GM12878 (cell line): ENCODE data around the gene DOK7.

ENCODE experiments used
- CREB1 ChIP-seq: IDR thresholded peaks from 2 replicates; pipeline ENCODE4 v1.6.1; 2012; ENCODE audit warnings: low read depth, mild to moderate bottlenecking, inconsistent platforms
- CTCF ChIP-seq, 3 experiments: IDR thresholded peaks in 2 of 3; conservative IDR thresholded peaks in 1 of 3; 2 replicates each; pipeline ENCODE4 v1.5.1; 2011; ENCODE audit warnings: low read depth in 3 of 3, low read length in 3 of 3, mild to moderate bottlenecking in 3 of 3, control low read depth in 2 of 3, moderate library complexity in 2 of 3, inconsistent platforms in 1 of 3, mixed read lengths in 1 of 3; ENCODE audit not compliant: control insufficient read depth in 2 of 3, insufficient read depth in 1 of 3; ENCODE audit errors: extremely low read depth in 1 of 3
- EP300 ChIP-seq, 2 experiments: fragments of 150-350 bp in 1 of 2; IDR thresholded peaks; 2 replicates each; pipeline ENCODE4 v1.6.1; 2011 to 2012; ENCODE audit warnings: low read depth in 2 of 2, low read length in 2 of 2, borderline replicate concordance in 1 of 2, improper control_type of control experiment in 1 of 2, inconsistent platforms in 1 of 2; ENCODE audit not compliant: control insufficient read depth in 1 of 2
- KAT2A ChIP-seq: conservative IDR thresholded peaks from 2 replicates; pipeline ENCODE4 v1.6.1; 2011; ENCODE audit warnings: low read depth, low read length; ENCODE audit not compliant: control insufficient read depth
- MXI1 ChIP-seq: fragments of 150-350 bp; IDR thresholded peaks from 2 replicates; pipeline ENCODE4 v1.6.1; 2011; ENCODE audit warnings: low read depth, mild to moderate bottlenecking, inconsistent platforms, low read length, improper control_type of control experiment
- NFYB ChIP-seq: IDR thresholded peaks from 2 replicates; pipeline ENCODE4 v1.6.1; 2011; ENCODE audit warnings: low read depth, mild to moderate bottlenecking, low read length, improper control_type of control experiment, moderate library complexity; ENCODE audit not compliant: insufficient read depth
- POLR2A ChIP-seq: IDR thresholded peaks from 2 replicates; pipeline ENCODE4 v1.6.1; 2011; ENCODE audit warnings: low read depth, mild to moderate bottlenecking, low read length
- SKIL ChIP-seq: fragments of 450-650 bp; IDR thresholded peaks from 2 replicates; pipeline ENCODE4 v1.6.1; 2017; ENCODE audit warnings: mild to moderate bottlenecking, low read depth, inconsistent platforms; ENCODE audit not compliant: poor library complexity, severe bottlenecking
- SP1 ChIP-seq: IDR thresholded peaks from one replicate; pipeline ENCODE4 v1.6.1; 2011; ENCODE audit warnings: low read depth, low read length
- TAF1 ChIP-seq: IDR thresholded peaks from 2 replicates; pipeline ENCODE4 v1.6.1; 2011; ENCODE audit warnings: mild to moderate bottlenecking, low read depth, low read length, borderline replicate concordance

- no peak for TF ChIP-seq TAF1
- no peak for TF ChIP-seq CTCF (IDR thresholded peaks at IDR 0.05 in 2 of 3, conservative IDR thresholded peaks at IDR 0.05 in 1 of 3; ENCODE audit: control insufficient read depth in 2 of 3, extremely low read depth in 1 of 3, insufficient read depth in 1 of 3, low read depth in 3 of 3, low read length in 3 of 3)
- TF ChIP-seq KAT2A, result no peak
- no peak for TF ChIP-seq EP300 (IDR thresholded peaks at IDR 0.05; ENCODE audit: borderline replicate concordance in 1 of 2, control insufficient read depth in 1 of 2, low read depth in 2 of 2, low read length in 2 of 2)
- TF ChIP-seq NFYB, result no peak
- no peak for TF ChIP-seq POLR2A
- no peak for TF ChIP-seq SP1
- TF ChIP-seq SKIL, result no peak
- TF ChIP-seq MXI1, result no peak
- TF ChIP-seq CREB1, result no peak
Observed at GRCh38 chr4:3424522-3425095, 38.5 kb upstream of the DOK7 start.
